Smooth muscle cell (in vitro differentiated cells): ENCODE measurements around the gene TMEM150C. TPM values are rescaled to one million over a fixed set of nuclear protein-coding genes. Genes with fewer than 3 reads are reported as not detected.
"Not testable (repeated sequence)": the region's sequence is repeated elsewhere in the genome, so short reads cannot be mapped to it uniquely, and the experiment has no call there.

Experiments used
- DNase-seq: peaks from one replicate; lab custom pipeline; 2025; ENCODE audit not compliant: unreplicated experiment; lab: John Stamatoyannopoulos, UW
- H2AFZ ChIP-seq: fragments of 200-600 bp; sonication (generic); 2 replicates; pipeline ENCODE4 v1.6.0; 2016; ENCODE audit warnings: antibody characterized with exemption, low read depth, mild to moderate bottlenecking
- H3F3A ChIP-seq: fragments of 200-600 bp; sonication (generic); 2 replicates; pipeline ENCODE4 v1.6.0; 2017; ENCODE audit warnings: antibody characterized with exemption, low read depth
- H3K27ac ChIP-seq: fragments of 200-600 bp; sonication (generic); 2 replicates; pipeline ENCODE4 v1.5.1; 2016; ENCODE audit warnings: low read depth, mild to moderate bottlenecking
- H3K27me3 ChIP-seq: fragments of 200-600 bp; sonication (generic); 2 replicates; pipeline ENCODE4 v1.6.1; 2016; ENCODE audit warnings: low read depth, mild to moderate bottlenecking
- H3K36me3 ChIP-seq: fragments of 200-600 bp; sonication (generic); 2 replicates; pipeline ENCODE4 v1.5.1; 2016; ENCODE audit warnings: low read depth
- H3K4me1 ChIP-seq: fragments of 200-600 bp; sonication (generic); 2 replicates; pipeline ENCODE4 v1.5.1; 2016; ENCODE audit warnings: low read depth
- H3K4me2 ChIP-seq: fragments of 200-600 bp; sonication (generic); 2 replicates; pipeline ENCODE4 v1.6.0; 2016; ENCODE audit warnings: mild to moderate bottlenecking
- H3K4me3 ChIP-seq: fragments of 200-600 bp; sonication (generic); 2 replicates; pipeline ENCODE4 v1.5.1; 2016; ENCODE audit warnings: mild to moderate bottlenecking
- H3K79me2 ChIP-seq: fragments of 200-600 bp; sonication (generic); 2 replicates; pipeline ENCODE4 v1.6.0; 2016; ENCODE audit warnings: low read depth, mild to moderate bottlenecking
- H3K9ac ChIP-seq: fragments of 200-600 bp; sonication (generic); 2 replicates; pipeline ENCODE4 v1.6.0; 2016; ENCODE audit warnings: low read depth
- H3K9me3 ChIP-seq: fragments of 200-600 bp; sonication (generic); replicated peaks from 2 replicates; pipeline ENCODE4 v1.5.1; 2016; ENCODE audit warnings: low read depth
- H4K20me1 ChIP-seq: fragments of 200-600 bp; sonication (generic); 2 replicates; pipeline ENCODE4 v1.6.0; 2016; ENCODE audit warnings: low read depth
- CTCF ChIP-seq: fragments of 200-600 bp; sonication (generic); IDR thresholded peaks from 2 replicates; pipeline ENCODE4 v1.5.1; 2017; ENCODE audit warnings: borderline replicate concordance, mild to moderate bottlenecking, antibody characterized with exemption; ENCODE audit not compliant: insufficient read depth, poor library complexity, severe bottlenecking
- WGBS: methylation state at CpG from one replicate; pipeline ENCODE4 v1.1.7; 2016; ENCODE audit warnings: low lambda C conversion rate; 5-methylcytosine and 5-hydroxymethylcytosine counted together
- polyA plus RNA-seq: library from polyadenylated mRNA; unstranded; fragments of >200 nt; fragmentation: Nextera tagmentation; extraction: Ambion mirVana; gene quantifications from 2 replicates; pipeline ENCODE4 v1.2.1, GENCODE V29; 2016
- total RNA-seq: library from RNA; depleted of rRNA; stranded (reverse); fragments of >200 nt; gene quantifications from 2 replicates; pipeline ENCODE4 v1.2.3, GENCODE V29; 2014

The TMEM150C gene
- total and polyA plus RNA-seq, 2 experiments from 2014 or later = 0.55 to 8.0 TPM

GRCh38 chr4:82473621-82474164 is 88.1 kb downstream of the TMEM150C start:
- Histone ChIP-seq H3K4me2 (no peak overlapping the region), H3K9me3 (no peaks in the 10 kb centered on the region), H2AFZ (no peak overlapping the region), H3K36me3 (no peaks in the 10 kb centered on the region), H3K27me3 (no peaks in the 10 kb centered on the region), H3K9ac (no peak overlapping the region), H4K20me1 (no peaks in the 10 kb centered on the region), H3K27ac (no peak overlapping the region), H3K79me2 (no peaks in the 10 kb centered on the region), H3K4me3 (no peak overlapping the region), H3F3A (no peaks in the 10 kb centered on the region), H3K4me1 (no peaks in the 10 kb centered on the region)
- TF ChIP-seq CTCF = no peak
- no peak for DNase-seq
- 97% methylated on average over 15 of the region's 15 CpGs for WGBS

GRCh38 chr4:82473080-82473479 is 88.7 kb downstream of the TMEM150C start:
- H3K4me3 ChIP-seq, H3K27me3 ChIP-seq, H3K9ac ChIP-seq, H3K9me3 ChIP-seq, H3K4me2 ChIP-seq, H3K36me3 ChIP-seq, H3F3A ChIP-seq, H4K20me1 ChIP-seq, H3K79me2 ChIP-seq, DNase-seq, H2AFZ ChIP-seq, H3K27ac ChIP-seq, H3K4me1 ChIP-seq: not testable (repeated sequence)
- WGBS = 47% methylated on average over 5 of the region's 5 CpGs

GRCh38 chr4:82469791-82470345 is 91.9 kb downstream of the TMEM150C start:
- no peaks in the 10 kb centered on the region for H3K9me3 ChIP-seq
- H4K20me1 ChIP-seq = no peaks in the 10 kb centered on the region
- no peak overlapping the region for H3K4me3 ChIP-seq
- no peak overlapping the region for H2AFZ ChIP-seq
- H3K36me3 ChIP-seq = no peaks in the 10 kb centered on the region
- peak overlapping the region; percentile 20 for H3K27ac ChIP-seq
- no peak for TF ChIP-seq CTCF
- H3K27me3 ChIP-seq = no peaks in the 10 kb centered on the region
- no peaks in the 10 kb centered on the region for H3K79me2 ChIP-seq
- no peak overlapping the region for H3K4me2 ChIP-seq
- WGBS = 58% methylated on average over 2 of the region's 2 CpGs
- H3K9ac ChIP-seq = no peak overlapping the region
- no peaks in the 10 kb centered on the region for H3K4me1 ChIP-seq
- no peaks in the 10 kb centered on the region for H3F3A ChIP-seq
- no peak for DNase-seq

GRCh38 chr4:82467471-82467870 is 94.3 kb downstream of the TMEM150C start:
- no peak for TF ChIP-seq CTCF
- H2AFZ ChIP-seq = no peak overlapping the region
- H4K20me1 ChIP-seq = no peaks in the 10 kb centered on the region
- H3K9ac ChIP-seq = no peak overlapping the region
- 59% methylated on average over 3 of the region's 3 CpGs for WGBS
- no peaks in the 10 kb centered on the region for H3F3A ChIP-seq
- H3K4me3 ChIP-seq = no peak overlapping the region
- DNase-seq = no peak
- H3K79me2 ChIP-seq = no peaks in the 10 kb centered on the region
- no peaks in the 10 kb centered on the region for H3K4me1 ChIP-seq
- H3K27me3 ChIP-seq = no peaks in the 10 kb centered on the region
- no peak overlapping the region for H3K4me2 ChIP-seq
- H3K36me3 ChIP-seq = no peaks in the 10 kb centered on the region
- H3K9me3 ChIP-seq = no peaks in the 10 kb centered on the region
- no peak overlapping the region for H3K27ac ChIP-seq
